RWPE2 (cell line): ENCODE measurements around the gene MCF2L2.

Experiments
- ATAC-seq: fragments of 200-7000 bp; cut with Tn5 transposase; 3 replicates; pipeline ENCODE4 v1.9.1; 2021; ENCODE audit warnings: low read depth
- DNase-seq: peaks from one replicate; pipeline ENCODE4 v3.0.0-alpha.2; 2020; ENCODE audit warnings: low spot score
- H3K27ac ChIP-seq: fragments of 450-650 bp; 2 replicates; pipeline ENCODE4 v1.5.1; 2017; ENCODE audit warnings: mild to moderate bottlenecking; ENCODE audit not compliant: poor library complexity, severe bottlenecking
- H3K27me3 ChIP-seq: fragments of 250-450 bp; sonication (Bioruptor Pico); 2 replicates; pipeline ENCODE4 v1.5.1; 2021; ENCODE audit warnings: mild to moderate bottlenecking, moderate library complexity; ENCODE audit not compliant: insufficient read depth, poor library complexity, severe bottlenecking
- H3K36me3 ChIP-seq: fragments of 250-450 bp; sonication (Bioruptor Pico); 2 replicates; pipeline ENCODE4 v1.5.1; 2020; ENCODE audit warnings: low read depth, mild to moderate bottlenecking, moderate library complexity
- H3K4me1 ChIP-seq: fragments of 250-450 bp; sonication (Bioruptor Pico); 2 replicates; pipeline ENCODE4 v1.5.1; 2021; ENCODE audit warnings: mild to moderate bottlenecking, moderate library complexity; ENCODE audit not compliant: insufficient read depth, poor library complexity, severe bottlenecking
- H3K4me3 ChIP-seq: fragments of 250-450 bp; sonication (Bioruptor Pico); 2 replicates; pipeline ENCODE4 v1.5.1; 2021; ENCODE audit warnings: mild to moderate bottlenecking, moderate library complexity; ENCODE audit not compliant: severe bottlenecking
- H3K9me3 ChIP-seq: fragments of 250-450 bp; sonication (Bioruptor Pico); 2 replicates; pipeline ENCODE4 v1.5.1; 2021; ENCODE audit warnings: mild to moderate bottlenecking, moderate library complexity; ENCODE audit not compliant: severe bottlenecking
- CTCF ChIP-seq: fragments of 450-650 bp; IDR thresholded peaks from one replicate; pipeline ENCODE4 v1.5.1; 2017; ENCODE audit warnings: mild to moderate bottlenecking, moderate library complexity; ENCODE audit not compliant: poor library complexity, severe bottlenecking

Gene MCF2L2

GRCh38 chr3:183220828-183221227, 207.6 kb downstream of the MCF2L2 start:
- no peak for TF ChIP-seq CTCF

GRCh38 chr3:183218826-183219225, 209.6 kb downstream of the MCF2L2 start:
- no peak for TF ChIP-seq CTCF
- no peaks in the 10 kb centered on the region for H3K36me3 ChIP-seq
- H3K4me1 ChIP-seq, result no peaks in the 10 kb centered on the region
- no peak overlapping the region for H3K4me3 ChIP-seq
- H3K27ac ChIP-seq, result no peak overlapping the region
- ATAC-seq (no peak), DNase-seq (no peak)
- H3K9me3 ChIP-seq, result no peaks in the 10 kb centered on the region
- no peaks in the 10 kb centered on the region for H3K27me3 ChIP-seq

More at GRCh38 chr3:183220828-183221227, 207.6 kb downstream of the MCF2L2 start:
- ATAC-seq (peak; percentile 62; the same call in 2 of the 3 replicates), DNase-seq (no peak)
- no peaks in the 10 kb centered on the region for H3K4me1 ChIP-seq
- no peak overlapping the region for H3K4me3 ChIP-seq
- H3K27ac ChIP-seq, result no peak overlapping the region
- H3K27me3 ChIP-seq, result no peaks in the 10 kb centered on the region
- no peaks in the 10 kb centered on the region for H3K9me3 ChIP-seq
- no peaks in the 10 kb centered on the region for H3K36me3 ChIP-seq

- Histone ChIP-seq H3K4me3 (no peak overlapping the region), H3K27ac (no peak overlapping the region), H3K4me1 (no peaks in the 10 kb centered on the region), H3K9me3 (no peaks in the 10 kb centered on the region), H3K36me3 (no peaks in the 10 kb centered on the region), H3K27me3 (no peaks in the 10 kb centered on the region)
- no peak for DNase-seq
- TF ChIP-seq CTCF, result no peak
- no peak for ATAC-seq
Measured at GRCh38 chr3:183217548-183218332, 210.7 kb downstream of the MCF2L2 start.

- Histone ChIP-seq H3K9me3 (no peaks in the 10 kb centered on the region), H3K4me3 (no peak overlapping the region), H3K36me3 (no peaks in the 10 kb centered on the region), H3K27me3 (no peaks in the 10 kb centered on the region), H3K4me1 (no peaks in the 10 kb centered on the region), H3K27ac (no peak overlapping the region)
- TF ChIP-seq CTCF, result no peak
- ATAC-seq (no peak), DNase-seq (no peak)
Measured at GRCh38 chr3:183215591-183216202, 212.7 kb downstream of the MCF2L2 start.

- ATAC-seq (no peak), DNase-seq (no peak)
- H3K4me3 ChIP-seq, result no peak overlapping the region
- H3K9me3 ChIP-seq, result no peaks in the 10 kb centered on the region
- no peak overlapping the region for H3K27ac ChIP-seq
- TF ChIP-seq CTCF, result no peak
- H3K36me3 ChIP-seq, result no peaks in the 10 kb centered on the region
- H3K27me3 ChIP-seq, result no peaks in the 10 kb centered on the region
- no peaks in the 10 kb centered on the region for H3K4me1 ChIP-seq
Measured at GRCh38 chr3:183214277-183214612, 214.2 kb downstream of the MCF2L2 start.
